Activated naive CD4-positive, alpha-beta T cell treated with Interleukin-2 at 50 U/mL for 16 hours (primary cell): ENCODE results near the gene WDR87.
"Not testable (repeated sequence)": the region's sequence is repeated elsewhere in the genome, so short reads cannot be mapped to it uniquely, and the experiment has no call there.

Experiments
- DNase-seq: peaks from one replicate; pipeline ENCODE4 v3.0.0-alpha.2; 2020

Gene WDR87

GRCh38 chr19:37874784-37875183, 31.6 kb downstream of the WDR87 start:
- no peak for DNase-seq

- no peak for DNase-seq
Observed at GRCh38 chr19:37872383-37872782, 34.0 kb downstream of the WDR87 start.

GRCh38 chr19:37869766-37870340, 36.5 kb downstream of the WDR87 start:
- DNase-seq: no peak

GRCh38 chr19:37867831-37868230, 38.6 kb downstream of the WDR87 start:
- DNase-seq: no peak

- not testable (repeated sequence) for DNase-seq
Observed at GRCh38 chr19:37865930-37866329, 40.5 kb downstream of the WDR87 start.

- no peak for DNase-seq
Observed at GRCh38 chr19:37864501-37864900, 41.9 kb downstream of the WDR87 start.

GRCh38 chr19:37855098-37855497, 51.3 kb downstream of the WDR87 start:
- no peak for DNase-seq

GRCh38 chr19:37845932-37846331, 60.5 kb downstream of the WDR87 start:
- no peak for DNase-seq
